B cell (primary cell): ENCODE measurements around the gene MEF2C.

Experiments
- CTCF ChIP-seq: fragments of 200-600 bp; IDR thresholded peaks from one replicate; pipeline ENCODE4 v1.8.0; 2022; ENCODE audit warnings: antibody characterized with exemption, mild to moderate bottlenecking
- EZH2 ChIP-seq: IDR thresholded peaks from 2 replicates; pipeline ENCODE4 v1.6.1; 2012; ENCODE audit warnings: borderline replicate concordance, low read depth, mild to moderate bottlenecking, moderate library complexity, low read length; ENCODE audit not compliant: insufficient read depth, poor library complexity, severe bottlenecking

- TF ChIP-seq CTCF (no peak), EZH2 (no peak)
Measured at GRCh38 chr5:88770276-88771257, 112.4 kb downstream of the MEF2C start.
